Left renal cortex interstitium (tissue), 4 donors: Measurements from ENCODE around the gene GPR39. TPM values are rescaled to one million over a fixed set of nuclear protein-coding genes. Genes with fewer than 3 reads are reported as not detected.
"Not testable (repeated sequence)": the region's sequence is repeated elsewhere in the genome, so short reads cannot be mapped to it uniquely, and the experiment has no call there.

ENCODE experiments used
- DNase-seq, 4 donors: peaks; one replicate each; pipeline ENCODE4 v3.0.0-alpha.2; 2013; ENCODE audit warnings: low read depth in 4 of 4, low spot score in 2 of 4, missing footprints in 1 of 4
- polyA plus RNA-seq, 4 donors: library from polyadenylated mRNA; unstranded; fragments of 120-200 nt; gene quantifications; one replicate each; pipeline ENCODE4 v1.2.1, GENCODE V29; 2013; ENCODE audit not compliant: insufficient read length in 4 of 4

GPR39 gene
- polyA plus RNA-seq, 4 donors, result 3.0 to 4.6 (median 3.5) TPM

GRCh38 chr2:132479155-132479554 lies 62.5 kb downstream of the GPR39 start:
- DNase-seq, result no peak

- DNase-seq, result no peak
Observed at GRCh38 chr2:132482821-132483220, 66.2 kb downstream of the GPR39 start.

DNA sequence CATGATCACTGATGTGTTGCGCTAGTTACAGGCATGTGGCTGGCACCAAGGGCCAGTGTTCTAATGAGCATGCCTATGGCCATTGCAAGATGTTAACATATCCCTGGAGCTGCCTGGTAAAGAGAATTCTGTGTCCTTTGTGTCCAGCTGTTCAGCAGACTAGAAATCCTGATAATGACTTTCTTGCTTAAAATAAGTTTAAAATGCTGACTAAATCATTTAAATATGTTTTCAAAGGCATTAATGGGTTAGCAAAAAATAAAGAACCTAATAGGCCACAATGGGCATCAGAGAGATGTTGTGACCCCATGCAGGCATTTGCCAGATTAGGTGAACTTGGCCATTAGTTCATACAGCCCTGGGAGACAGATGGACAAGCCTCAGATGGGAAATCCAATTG lies 67.5 kb downstream of the GPR39 start:
- no peak for DNase-seq

- no peak for DNase-seq
Observed at GRCh38 chr2:132488491-132488890, 71.9 kb downstream of the GPR39 start.

DNA sequence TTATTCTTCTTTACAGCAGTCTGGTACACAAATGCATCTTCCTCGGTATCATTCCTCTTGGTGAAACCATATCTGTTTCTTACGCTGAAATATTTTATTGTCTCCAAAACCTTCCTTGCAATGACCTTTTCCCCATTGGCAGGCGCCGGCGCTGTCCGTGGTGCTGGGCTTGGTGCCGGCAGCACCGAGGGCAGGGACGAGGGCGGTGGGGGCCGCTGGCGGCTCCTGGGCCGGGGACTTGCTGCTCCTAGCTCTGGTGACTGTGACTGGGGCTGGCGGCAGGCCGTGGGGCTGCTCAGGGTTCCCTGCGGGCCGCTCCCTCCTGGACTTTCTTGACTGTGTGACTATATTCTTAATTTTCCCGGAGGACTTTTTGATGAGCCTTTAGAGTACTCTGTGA lies 72.5 kb downstream of the GPR39 start:
- DNase-seq, result peak in 3 of 4 donors; percentile 11 to 32 (median 29)

GRCh38 chr2:132495881-132496280 lies 79.3 kb downstream of the GPR39 start:
- DNase-seq, result no peak

GRCh38 chr2:132496555-132496954 lies 80.0 kb downstream of the GPR39 start:
- no peak for DNase-seq

DNA sequence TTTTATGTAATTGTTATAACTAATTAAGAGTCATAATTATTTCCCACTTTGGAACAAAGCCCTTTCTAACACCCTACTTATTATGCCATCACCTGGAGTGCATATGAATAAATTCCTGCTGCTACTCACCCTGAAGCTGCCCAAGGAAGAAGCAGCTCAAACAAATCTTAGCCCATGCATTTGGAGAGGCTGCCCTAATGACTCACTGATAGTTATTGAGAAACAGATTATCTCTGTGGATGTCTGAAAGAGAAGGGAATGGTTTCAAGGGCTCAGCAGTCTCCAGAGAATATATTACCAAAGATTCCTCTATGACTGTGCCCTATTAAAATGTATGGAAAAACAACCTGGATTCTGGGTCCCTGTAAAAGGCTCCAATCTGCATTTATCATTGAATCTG lies 81.0 kb downstream of the GPR39 start:
- no peak for DNase-seq

- no peak for DNase-seq
Observed at GRCh38 chr2:132503701-132504100, 87.1 kb downstream of the GPR39 start.

DNA sequence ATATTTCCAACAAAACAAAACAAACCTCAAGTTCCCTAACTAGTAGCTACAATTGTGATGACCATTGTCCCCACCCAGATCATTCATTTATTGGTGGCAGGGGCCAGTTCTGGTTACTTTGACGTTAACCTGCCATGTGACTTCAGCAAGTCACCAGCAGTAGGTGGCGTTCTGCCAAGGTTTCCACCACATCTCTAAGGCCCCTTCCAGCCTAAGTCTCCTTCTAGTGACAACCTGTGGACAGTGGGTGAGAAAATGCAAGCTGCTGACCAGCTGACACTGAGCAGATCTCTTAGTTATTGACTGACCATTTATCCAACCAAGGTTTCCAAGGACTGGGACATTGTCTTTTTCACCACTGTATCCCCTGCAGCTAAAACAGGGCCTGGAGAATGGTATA lies 98.4 kb downstream of the GPR39 start:
- no peak for DNase-seq

DNA sequence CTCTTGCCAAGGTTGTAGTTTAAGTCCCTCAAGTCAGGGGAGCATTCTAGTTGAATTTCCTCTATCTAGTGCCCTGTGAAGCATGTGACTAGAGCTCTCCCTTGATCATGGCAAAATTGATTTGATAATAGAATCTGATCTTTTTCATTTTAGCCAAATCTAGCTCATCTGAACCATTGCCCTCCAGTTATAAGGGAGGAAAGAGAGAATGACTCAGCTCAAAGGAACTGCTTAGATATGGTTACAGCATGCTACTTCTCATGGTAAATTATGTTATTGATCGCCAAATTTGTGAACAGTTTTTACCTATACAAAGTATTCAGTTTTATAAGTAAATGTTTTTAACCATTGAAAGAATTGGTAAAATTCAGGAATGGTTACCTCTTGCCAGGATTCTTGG lies 100.8 kb downstream of the GPR39 start:
- no peak for DNase-seq

DNA sequence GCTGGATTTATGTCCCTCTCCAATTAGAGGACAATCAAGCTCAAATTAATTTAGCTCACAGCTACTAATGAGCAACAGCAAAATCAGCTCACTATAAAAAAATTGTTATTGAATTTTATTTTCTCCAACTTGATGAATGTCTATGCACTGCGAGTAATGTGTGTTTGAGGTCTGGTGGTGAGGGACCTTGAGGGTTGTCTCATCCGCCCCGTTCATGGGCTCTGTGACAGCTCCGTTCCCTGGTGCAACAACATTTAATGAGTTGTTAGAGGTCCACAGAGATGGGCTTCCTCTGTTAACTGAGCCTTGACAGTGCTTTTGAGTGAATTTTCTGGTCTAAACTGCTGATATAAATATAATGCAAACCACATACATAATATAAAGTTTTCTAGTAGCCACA lies 101.7 kb downstream of the GPR39 start:
- DNase-seq, result no peak

GRCh38 chr2:132519566-132519965 lies 103.0 kb downstream of the GPR39 start:
- no peak for DNase-seq

- no peak for DNase-seq
Observed at GRCh38 chr2:132521341-132521740, 104.7 kb downstream of the GPR39 start.

DNA sequence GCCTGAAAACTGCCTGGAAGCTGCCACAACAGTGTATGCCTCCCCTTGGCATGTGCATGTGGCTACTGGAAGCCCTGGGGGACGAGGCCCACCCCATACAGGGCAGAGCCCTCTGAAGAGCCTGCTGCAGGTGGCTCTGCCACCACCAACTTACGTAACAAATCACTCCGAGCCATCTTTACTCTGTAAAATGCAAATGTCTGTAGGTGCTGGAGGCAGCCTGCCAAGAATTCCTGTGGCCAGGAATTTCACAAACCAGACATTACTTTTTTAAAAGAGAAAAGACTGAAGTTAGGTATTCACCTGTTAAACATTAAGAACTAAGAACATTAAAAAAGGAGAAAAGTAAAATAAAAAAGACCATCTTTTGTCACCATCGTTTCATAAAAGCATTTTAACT lies 106.3 kb downstream of the GPR39 start:
- no peak for DNase-seq

GRCh38 chr2:132537061-132537460 lies 120.5 kb downstream of the GPR39 start:
- not testable (repeated sequence) for DNase-seq

DNA sequence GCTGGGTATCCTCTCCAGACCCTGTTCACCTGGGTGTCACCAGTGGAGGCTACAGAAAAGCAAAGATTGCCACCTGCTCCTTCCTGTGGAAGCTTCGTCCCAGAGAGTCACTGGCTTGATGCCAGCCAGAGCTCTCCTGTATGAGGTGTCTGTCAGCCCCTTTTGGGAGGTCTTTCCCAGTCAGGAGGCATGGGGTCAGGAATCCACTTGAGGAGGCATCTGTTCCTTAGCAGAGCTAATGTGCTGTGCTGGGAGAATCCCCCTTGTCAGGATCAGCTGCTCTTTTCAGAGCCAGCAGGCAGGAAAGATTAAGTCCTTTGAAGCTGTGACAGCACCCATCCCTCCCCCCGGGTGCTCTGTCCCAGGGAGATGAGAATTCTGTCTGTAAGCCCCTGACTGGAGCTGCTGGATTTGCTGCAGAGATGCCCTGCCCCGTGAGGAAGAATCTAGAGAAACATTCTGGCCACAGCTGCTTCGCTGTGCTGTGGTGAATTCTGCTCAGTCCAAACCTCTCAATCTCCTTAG lies 121.8 kb downstream of the GPR39 start:
- no peak for DNase-seq

DNA sequence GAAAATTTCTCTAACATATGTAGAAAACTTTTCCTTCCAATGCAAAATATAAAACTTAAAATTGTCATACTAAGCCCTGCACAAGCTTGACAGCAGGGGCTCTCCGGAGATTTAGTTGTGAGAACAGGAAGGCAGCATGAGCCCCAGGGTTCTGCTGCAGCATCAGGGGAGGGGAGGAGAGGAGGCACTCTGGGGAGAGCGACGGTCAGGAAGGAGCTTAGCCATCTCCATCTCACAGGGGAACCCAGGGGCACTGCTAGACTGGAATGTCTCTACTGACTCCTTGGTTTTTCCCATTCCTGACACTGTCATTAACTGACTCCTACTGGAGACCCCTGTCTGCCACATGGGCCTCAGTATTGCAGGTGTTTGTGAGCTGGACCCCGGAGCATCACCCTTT lies 123.6 kb downstream of the GPR39 start:
- no peak for DNase-seq

GRCh38 chr2:132542953-132543569 lies 126.5 kb downstream of the GPR39 start:
- DNase-seq, result no peak

DNA sequence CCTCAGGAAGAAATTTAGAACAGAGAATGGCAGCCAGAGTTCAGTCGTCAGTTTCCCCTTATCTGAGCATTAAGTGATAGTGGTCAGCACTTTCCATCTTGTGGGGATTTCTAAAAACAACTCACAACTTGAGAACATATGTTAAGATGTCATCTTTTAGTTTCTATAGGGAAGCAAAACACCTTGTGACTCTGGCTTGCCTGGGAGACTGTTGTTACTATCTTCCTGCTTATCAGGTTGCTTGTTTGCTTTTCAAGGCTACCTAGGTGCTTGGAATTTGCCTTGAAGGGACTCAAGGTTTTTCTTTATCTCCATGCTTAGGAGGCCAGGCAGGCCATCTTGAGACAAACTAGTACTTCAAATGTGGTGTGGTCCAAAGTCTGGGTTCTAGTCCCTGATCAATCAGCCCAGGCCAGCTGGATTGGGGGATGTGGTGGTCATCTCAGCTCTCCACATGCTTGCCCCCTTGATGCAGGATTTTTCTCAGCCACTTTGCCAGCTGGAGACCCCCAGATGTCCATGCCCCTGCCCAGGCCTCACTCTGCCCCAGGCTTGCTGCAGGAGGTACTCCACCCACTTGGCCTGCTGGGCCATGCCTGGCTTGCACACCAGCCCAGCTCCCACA lies 127.5 kb downstream of the GPR39 start:
- DNase-seq, result no peak

GRCh38 chr2:132547090-132547687 lies 130.6 kb downstream of the GPR39 start:
- peak in 3 of 4 donors; percentile 49 to 68 (median 63) for DNase-seq
